DMS53 treated with DMSO at 0.1 percent for 48 hours (cell line): ENCODE measurements around the gene DCC.

ENCODE experiments used
- DNase-seq: peaks from one replicate; lab custom pipeline; 2025; ENCODE audit not compliant: unreplicated experiment; lab: John Stamatoyannopoulos, UW

Gene DCC

GRCh38 chr18:52682260-52682659, 342.3 kb downstream of the DCC start:
- DNase-seq: no peak

- DNase-seq: no peak
These were observed 345.3 kb downstream of the DCC start for GRCh38 chr18:52685316-52685715.

GRCh38 chr18:52691841-52692240, 351.8 kb downstream of the DCC start:
- no peak for DNase-seq

GRCh38 chr18:52694804-52695203, 354.8 kb downstream of the DCC start:
- DNase-seq: peak; percentile 22

- DNase-seq: no peak
These were observed 360.1 kb downstream of the DCC start for GRCh38 chr18:52700116-52700515.

- DNase-seq: peak; percentile 90
These were observed 360.8 kb downstream of the DCC start for GRCh38 chr18:52700816-52701215.

- DNase-seq: no peak
These were observed 361.4 kb downstream of the DCC start for GRCh38 chr18:52701219-52701935.

GRCh38 chr18:52715421-52715820, 375.4 kb downstream of the DCC start:
- no peak for DNase-seq

- DNase-seq: no peak
These were observed 376.0 kb downstream of the DCC start for GRCh38 chr18:52715991-52716390.

- DNase-seq: peak; percentile 89
These were observed 377.0 kb downstream of the DCC start for GRCh38 chr18:52716973-52717372.

- no peak for DNase-seq
These were observed 382.9 kb downstream of the DCC start for GRCh38 chr18:52722904-52723303.

- DNase-seq: peak; percentile 8
These were observed 383.6 kb downstream of the DCC start for GRCh38 chr18:52723550-52723970.

GRCh38 chr18:52730972-52731619, 391.1 kb downstream of the DCC start:
- no peak for DNase-seq

- no peak for DNase-seq
These were observed 398.9 kb downstream of the DCC start for GRCh38 chr18:52738946-52739345.

GRCh38 chr18:52746986-52747385, 407.0 kb downstream of the DCC start:
- DNase-seq: no peak

GRCh38 chr18:52747869-52748268, 407.9 kb downstream of the DCC start:
- no peak for DNase-seq

GRCh38 chr18:52748343-52748742, 408.3 kb downstream of the DCC start:
- DNase-seq: no peak

GRCh38 chr18:52749542-52749941, 409.5 kb downstream of the DCC start:
- no peak for DNase-seq

GRCh38 chr18:52750995-52751394, 411.0 kb downstream of the DCC start:
- DNase-seq: no peak

- DNase-seq: peak; percentile 16
These were observed 424.3 kb downstream of the DCC start for GRCh38 chr18:52764316-52764715.

GRCh38 chr18:52766002-52766545, 426.1 kb downstream of the DCC start:
- DNase-seq: no peak

GRCh38 chr18:52781113-52781512, 441.1 kb downstream of the DCC start:
- no peak for DNase-seq
